Psoas muscle (tissue), 8 donors: ENCODE measurements around the gene SLC7A6. TPM values are rescaled to one million over a fixed set of nuclear protein-coding genes. Genes with fewer than 3 reads are reported as not detected.
A peak's percentile ranks its signal among the peaks of the same experiment; 100 is the strongest.

Experiments
- ATAC-seq, 4 donors: fragments of 200-7000 bp; cut with Tn5 transposase; one replicate each; pipeline ENCODE4 v1.9.1; 2020; ENCODE audit warnings: moderate library complexity in 3 of 4, mild to moderate bottlenecking in 2 of 4
- DNase-seq, 2 donors: peaks; one replicate each; pipeline ENCODE4 v3.0.0-alpha.2; 2020
- H3K27ac ChIP-seq: fragments of 200-600 bp; one replicate; pipeline ENCODE4 v1.8.0; 2022
- H3K27me3 ChIP-seq, 3 donors: fragments of 200-600 bp in 1 of 3; one replicate each; pipeline versions ENCODE4 v1.6.1 to v1.8.0; 2013 to 2022; ENCODE audit warnings: low read length in 2 of 3, mild to moderate bottlenecking in 2 of 3, moderate library complexity in 1 of 3; ENCODE audit not compliant: insufficient read depth in 3 of 3
- H3K36me3 ChIP-seq, 2 donors: fragments of 200-600 bp in 1 of 2; one replicate each; pipeline versions ENCODE4 v1.6.1 to v1.8.0; 2013 to 2022; ENCODE audit warnings: low read depth in 1 of 2, mild to moderate bottlenecking in 1 of 2, moderate library complexity in 1 of 2; ENCODE audit not compliant: insufficient read depth in 1 of 2
- H3K4me1 ChIP-seq: fragments of 200-600 bp; one replicate; pipeline ENCODE4 v1.8.0; 2022
- H3K4me3 ChIP-seq: fragments of 200-600 bp; one replicate; pipeline ENCODE4 v1.8.0; 2022; ENCODE audit warnings: mild to moderate bottlenecking
- H3K9me3 ChIP-seq: fragments of 200-600 bp; one replicate; pipeline ENCODE4 v1.8.0; 2022
- WGBS, 3 donors: extraction: QIAGEN DNeasy Blood & Tissue Kit; methylation state at CpG; one replicate each; pipeline versions ENCODE4 v1.1.6 to v1.1.7; 2013; 5-methylcytosine and 5-hydroxymethylcytosine counted together
- intact Hi-C, 2 donors: fragments of 100-400 bp; cut with DNase I; formaldehyde crosslinking; loops; one replicate each; pipeline versions ENCODE4 v1.11.0 to v1.14.2; 2022
- polyA plus RNA-seq, 3 donors: library from polyadenylated mRNA; stranded (reverse); fragments of 200-250 nt; gene quantifications; one replicate each; pipeline ENCODE4 v1.2.3, GENCODE V29; 2013
- total RNA-seq, 4 donors: library from RNA; stranded (reverse); fragmentation: NEBNext Ultra II Directional in 2 of 4; extraction: Animal tissue kit (Norgen Biotek cat#: 25700) in 2 of 4; gene quantifications; one replicate each; pipeline versions ENCODE4 v1.2.1 to v1.2.4, GENCODE V29; 2021 to 2023
- TF ChIP-seq, protein P1 (sequence below): fragments of 200-600 bp; IDR thresholded peaks from one replicate; pipeline ENCODE4 v1.8.0; 2022; ENCODE audit warnings: antibody characterized with exemption
- donor health status: healthy with polysubstance abuse.
- donor health status: DM: no; HTN: no; CAD: no; lungs with moderate emphysema.
- donor health status: Bipolar disorder and iron deficiency.
- donor health status: healthy.
- donor health status: DM: yes; HTN: yes; CAD: no.
- donor health status: DM: no; HTN: no; CAD: no.
- donor health status: DM: no; HTN: no; CAD: no.
- donor health status: DM: yes; HTN: yes; CAD: no.

The SLC7A6 gene
- total and polyA plus RNA-seq, 7 donors = 9.2 to 217 (median 48.7) TPM

DNA sequence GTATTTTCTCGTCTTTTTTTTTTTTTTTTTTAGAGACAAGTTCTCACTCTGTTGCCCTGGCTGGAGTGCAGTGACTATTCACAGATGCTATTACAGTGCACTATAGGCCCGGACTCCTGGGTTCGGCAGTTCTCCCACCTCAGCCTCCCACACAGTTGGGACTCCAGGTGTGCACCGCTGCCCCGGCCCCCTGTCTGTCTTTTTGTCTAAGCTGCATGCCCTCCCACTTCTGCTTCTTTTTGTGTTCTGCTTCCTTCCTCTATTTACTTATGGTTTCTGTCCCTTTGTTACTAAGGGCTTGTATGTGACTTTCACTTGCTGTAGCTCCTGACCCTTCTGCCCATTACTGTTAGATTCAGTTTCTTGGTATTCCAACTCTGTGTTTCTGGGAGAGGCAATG lies 20.5 kb downstream of the SLC7A6 start:
- ATAC-seq (no peak), DNase-seq (no peak)
- Histone ChIP-seq H3K4me3 (peak overlapping the region; percentile 18), H3K36me3 (peaks cover 0 to 87% of the 10 kb centered on the region in 2 donors), H3K27me3 (no peaks in the 10 kb centered on the region), H3K27ac (peak overlapping the region; percentile 91), H3K9me3 (no peaks in the 10 kb centered on the region), H3K4me1 (peaks cover 97% of the 10 kb centered on the region)
- TF ChIP-seq, protein P1, sequence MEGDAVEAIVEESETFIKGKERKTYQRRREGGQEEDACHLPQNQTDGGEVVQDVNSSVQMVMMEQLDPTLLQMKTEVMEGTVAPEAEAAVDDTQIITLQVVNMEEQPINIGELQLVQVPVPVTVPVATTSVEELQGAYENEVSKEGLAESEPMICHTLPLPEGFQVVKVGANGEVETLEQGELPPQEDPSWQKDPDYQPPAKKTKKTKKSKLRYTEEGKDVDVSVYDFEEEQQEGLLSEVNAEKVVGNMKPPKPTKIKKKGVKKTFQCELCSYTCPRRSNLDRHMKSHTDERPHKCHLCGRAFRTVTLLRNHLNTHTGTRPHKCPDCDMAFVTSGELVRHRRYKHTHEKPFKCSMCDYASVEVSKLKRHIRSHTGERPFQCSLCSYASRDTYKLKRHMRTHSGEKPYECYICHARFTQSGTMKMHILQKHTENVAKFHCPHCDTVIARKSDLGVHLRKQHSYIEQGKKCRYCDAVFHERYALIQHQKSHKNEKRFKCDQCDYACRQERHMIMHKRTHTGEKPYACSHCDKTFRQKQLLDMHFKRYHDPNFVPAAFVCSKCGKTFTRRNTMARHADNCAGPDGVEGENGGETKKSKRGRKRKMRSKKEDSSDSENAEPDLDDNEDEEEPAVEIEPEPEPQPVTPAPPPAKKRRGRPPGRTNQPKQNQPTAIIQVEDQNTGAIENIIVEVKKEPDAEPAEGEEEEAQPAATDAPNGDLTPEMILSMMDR = no peak
- 59 to 80% (median 78%) methylated on average over 5 of the region's 5 CpGs for WGBS, 3 donors
- intact Hi-C loops = no loop called here

DNA sequence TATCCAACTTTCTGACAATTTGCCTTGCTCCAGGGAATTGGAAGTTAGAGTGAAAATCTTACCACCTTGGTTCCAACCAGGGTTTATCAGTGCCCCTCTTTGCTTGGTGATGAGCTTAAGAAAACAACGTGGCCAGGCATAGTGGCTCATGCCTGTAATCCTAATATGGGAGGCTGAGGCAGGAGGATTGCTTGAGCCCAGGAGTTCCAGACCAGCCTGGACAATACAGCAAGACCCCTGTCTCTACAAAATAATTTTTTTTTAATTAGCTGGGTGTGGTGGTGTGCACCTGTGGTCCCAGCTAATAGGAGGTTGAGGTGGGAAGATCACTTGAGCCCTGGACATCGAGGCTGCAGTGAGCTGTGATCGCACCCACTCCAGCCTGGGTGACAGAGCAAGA lies 21.4 kb downstream of the SLC7A6 start:
- peak overlapping the region; percentile 18 for H3K4me3 ChIP-seq
- peak overlapping the region; percentile 91 for H3K27ac ChIP-seq
- H3K4me1 ChIP-seq = peaks cover 93% of the 10 kb centered on the region
- H3K9me3 ChIP-seq = no peaks in the 10 kb centered on the region
- ATAC-seq (no peak), DNase-seq (no peak)
- H3K36me3 ChIP-seq = peaks cover 3 to 89% of the 10 kb centered on the region in 2 donors
- H3K27me3 ChIP-seq = no peaks in the 10 kb centered on the region
- intact Hi-C loops = no loop called here
- TF ChIP-seq, protein P1 = no peak
- WGBS, 3 donors = 89 to 97% (median 93%) methylated on average over 3 of the region's 3 CpGs

GRCh38 chr16:68286153-68287074 lies 22.1 kb downstream of the SLC7A6 start:
- Histone ChIP-seq H3K4me1 (peaks cover 88% of the 10 kb centered on the region), H3K27ac (peak overlapping the region; percentile 91), H3K9me3 (no peaks in the 10 kb centered on the region), H3K27me3 (no peaks in the 10 kb centered on the region), H3K36me3 (peaks cover 4 to 90% of the 10 kb centered on the region in 2 donors), H3K4me3 (peak overlapping the region; percentile 2)
- no peak for DNase-seq
- WGBS, 3 donors = 70 to 83% (median 82%) methylated on average over 11 to 12 of the region's 12 CpGs
- TF ChIP-seq, protein P1 = no peak
- ATAC-seq = no peak
- intact Hi-C loops = no loop called here

- peak overlapping the region; percentile 91 for H3K27ac ChIP-seq
- peaks cover 77% of the 10 kb centered on the region for H3K4me1 ChIP-seq
- peaks cover 4 to 89% of the 10 kb centered on the region in 2 donors for H3K36me3 ChIP-seq
- ATAC-seq = peak; percentile 80 to 92 (median 86)
- intact Hi-C loops = no loop called here
- no peaks in the 10 kb centered on the region for H3K9me3 ChIP-seq
- TF ChIP-seq, protein P1 = peak; percentile 15
- peak; percentile 91 to 96 for DNase-seq
- H3K27me3 ChIP-seq = no peaks in the 10 kb centered on the region
- 59 to 88% (median 84%) methylated on average over 11 of the region's 11 CpGs for WGBS, 3 donors
- H3K4me3 ChIP-seq = peak overlapping the region; percentile 15
Measured at GRCh38 chr16:68287276-68288251, 23.2 kb downstream of the SLC7A6 start.
